NCI-H2227 (cell line): ENCODE results near the gene ITPR1.
A peak's percentile ranks its signal among the peaks of the same experiment; 100 is the strongest.

Experiments
- DNase-seq: peaks from one replicate; lab custom pipeline; 2025; ENCODE audit not compliant: unreplicated experiment; lab: John Stamatoyannopoulos, UW

Gene ITPR1

GRCh38 chr3:4820296-4821121, 327.4 kb downstream of the ITPR1 start:
- DNase-seq, result no peak

GRCh38 chr3:4821338-4821737, 328.2 kb downstream of the ITPR1 start:
- no peak for DNase-seq

GRCh38 chr3:4821975-4822374, 328.8 kb downstream of the ITPR1 start:
- no peak for DNase-seq

- no peak for DNase-seq
Observed at GRCh38 chr3:4822568-4822967, 329.4 kb downstream of the ITPR1 start.

- no peak for DNase-seq
Observed at GRCh38 chr3:4823385-4823784, 330.2 kb downstream of the ITPR1 start.

GRCh38 chr3:4823986-4824925, 331.1 kb downstream of the ITPR1 start:
- DNase-seq, result no peak

GRCh38 chr3:4824926-4825325, 331.8 kb downstream of the ITPR1 start:
- no peak for DNase-seq

- no peak for DNase-seq
Observed at GRCh38 chr3:4825436-4826236, 332.5 kb downstream of the ITPR1 start.

- DNase-seq, result no peak
Observed at GRCh38 chr3:4826237-4827100, 333.3 kb downstream of the ITPR1 start.

GRCh38 chr3:4827767-4828166, 334.6 kb downstream of the ITPR1 start:
- DNase-seq, result no peak

GRCh38 chr3:4828279-4829030, 335.3 kb downstream of the ITPR1 start:
- no peak for DNase-seq

GRCh38 chr3:4829031-4829394, 335.9 kb downstream of the ITPR1 start:
- DNase-seq, result no peak

- DNase-seq, result no peak
Observed at GRCh38 chr3:4830586-4830914, 337.4 kb downstream of the ITPR1 start.

- peak; percentile 31 for DNase-seq
Observed at GRCh38 chr3:4831580-4831950, 338.4 kb downstream of the ITPR1 start.

GRCh38 chr3:4833471-4833870, 340.3 kb downstream of the ITPR1 start:
- no peak for DNase-seq

- no peak for DNase-seq
Observed at GRCh38 chr3:4834403-4834866, 341.3 kb downstream of the ITPR1 start.

GRCh38 chr3:4835616-4836043, 342.5 kb downstream of the ITPR1 start:
- DNase-seq, result peak; percentile 19

- no peak for DNase-seq
Observed at GRCh38 chr3:4836516-4836915, 343.4 kb downstream of the ITPR1 start.

- no peak for DNase-seq
Observed at GRCh38 chr3:4837374-4837930, 344.3 kb downstream of the ITPR1 start.
